Endothelial cell of umbilical vein (primary cell): ENCODE data around the gene ST6GALNAC4. TPM values are rescaled to one million over a fixed set of nuclear protein-coding genes. Genes with fewer than 3 reads are reported as not detected.

Experiments
- BruUV-seq: library from RNA; stranded (reverse); fragments of 400-500 nt; replicated peaks from 2 replicates; lab custom pipeline; 2021; lab: Mats Ljungman, UMichigan
- CTCF ChIA-PET: fragments of 300-600, 350-600 bp; sonication (Branson Sonifier 250); formaldehyde crosslinking; loops from one replicate; lab custom pipeline; 2021; ENCODE audit warnings: antibody characterized with exemption, inconsistent platforms; lab: Charles Lee
- POLR2A ChIA-PET: fragments of 300-600, 350-600 bp; sonication (Branson Sonifier 250); formaldehyde crosslinking; loops from one replicate; lab custom pipeline; 2021; ENCODE audit warnings: antibody characterized with exemption, inconsistent platforms; lab: Charles Lee
- DNase-seq: peaks from one replicate; pipeline ENCODE4 v3.0.0-alpha.2; 2011; ENCODE audit warnings: low read depth, low spot score
- FAIRE-seq: peaks from 2 replicates; lab custom pipeline; 2011; peaks lifted over from hg19 to GRCh38; lab: Jason Lieb, UNC
- H2AFZ ChIP-seq: 2 replicates; pipeline ENCODE4 v1.6.0; 2012; ENCODE audit warnings: low read depth, low read length, control low read depth, inconsistent platforms
- H3K27ac ChIP-seq: 2 replicates; pipeline ENCODE4 v1.5.1; 2011; ENCODE audit warnings: low read depth, mild to moderate bottlenecking, control low read depth, low read length, moderate library complexity; ENCODE audit not compliant: insufficient read depth
- H3K27me3 ChIP-seq, 2 experiments: 2 replicates each; pipeline versions ENCODE4 v1.6.0 to v1.6.1; 2011; ENCODE audit warnings: low read length in 2 of 2, mixed read lengths in 1 of 2; ENCODE audit not compliant: control insufficient read depth in 2 of 2, insufficient read depth in 2 of 2
- H3K36me3 ChIP-seq, 2 experiments: 2 replicates in 1 of 2; 3 replicates in 1 of 2; pipeline ENCODE4 v1.5.1; 2011; ENCODE audit warnings: low read length in 2 of 2, mild to moderate bottlenecking in 1 of 2, moderate library complexity in 1 of 2; ENCODE audit not compliant: control insufficient read depth in 2 of 2, insufficient read depth in 2 of 2; ENCODE audit errors: extremely low read depth in 1 of 2
- H3K4me1 ChIP-seq: 3 replicates; pipeline ENCODE4 v1.5.1; 2011; ENCODE audit warnings: mild to moderate bottlenecking, low read length; ENCODE audit not compliant: control insufficient read depth, insufficient read depth; ENCODE audit errors: extremely low read depth
- H3K4me2 ChIP-seq: 2 replicates; pipeline ENCODE4 v1.6.1; 2011; ENCODE audit warnings: low read length, control low read depth, mixed read lengths; ENCODE audit not compliant: insufficient read depth
- H3K4me3 ChIP-seq, 3 experiments: fragments of 200-600 bp in 1 of 3; sonication (generic), shearing (Covaris generic) in 1 of 3; replicated peaks in 1 of 3; 2 replicates each; pipeline ENCODE4 v1.5.1; 2011 to 2016; ENCODE audit warnings: control low read depth in 3 of 3, low read length in 3 of 3, mild to moderate bottlenecking in 2 of 3, inconsistent platforms in 1 of 3, low read depth in 1 of 3, moderate library complexity in 1 of 3; ENCODE audit not compliant: insufficient read depth in 1 of 3
- H3K79me2 ChIP-seq: 2 replicates; pipeline ENCODE4 v1.6.0; 2012; ENCODE audit warnings: low read length, inconsistent platforms; ENCODE audit not compliant: control insufficient read depth, insufficient read depth
- H3K9ac ChIP-seq: replicated peaks from 2 replicates; pipeline ENCODE3; 2011; ENCODE audit warnings: low read length, control low read depth; ENCODE audit not compliant: insufficient read depth; ENCODE audit errors: extremely low read depth
- H3K9me1 ChIP-seq: replicated peaks from 3 replicates; pipeline ENCODE4 v1.6.0; 2011; ENCODE audit warnings: mild to moderate bottlenecking, low read length; ENCODE audit not compliant: control insufficient read depth, insufficient read depth; ENCODE audit errors: extremely low read depth
- H3K9me3 ChIP-seq: replicated peaks from 2 replicates; pipeline ENCODE4 v1.5.1; 2012; ENCODE audit warnings: low read length, inconsistent platforms; ENCODE audit not compliant: control insufficient read depth, insufficient read depth
- H4K20me1 ChIP-seq: replicated peaks from 2 replicates; pipeline ENCODE3; 2011; ENCODE audit warnings: mild to moderate bottlenecking, low read length; ENCODE audit not compliant: control insufficient read depth, insufficient read depth; ENCODE audit errors: extremely low read depth
- CTCF ChIP-seq, 2 donors: IDR thresholded peaks; 1 replicate in 1 of 2; 2 replicates in 1 of 2; pipeline ENCODE4 v1.5.1; 2011; ENCODE audit warnings: low read length in 2 of 2, mild to moderate bottlenecking in 2 of 2, moderate library complexity in 2 of 2, control low read depth in 1 of 2, inconsistent platforms in 1 of 2, low read depth in 1 of 2; ENCODE audit not compliant: insufficient read depth in 1 of 2; ENCODE audit errors: extremely low read depth in 1 of 2
- EZH2 ChIP-seq: IDR thresholded peaks from 2 replicates; pipeline ENCODE4 v1.6.1; 2012; ENCODE audit warnings: borderline replicate concordance, low read depth, mild to moderate bottlenecking, moderate library complexity, low read length, inconsistent platforms; ENCODE audit not compliant: severe bottlenecking
- FOS ChIP-seq: IDR thresholded peaks from 2 replicates; pipeline ENCODE4 v1.6.1; 2011; ENCODE audit warnings: mild to moderate bottlenecking, low read length, moderate library complexity, borderline replicate concordance; ENCODE audit not compliant: insufficient read depth
- GATA2 ChIP-seq: IDR thresholded peaks from 2 replicates; pipeline ENCODE4 v1.7.0; 2011; ENCODE audit warnings: low read depth, mild to moderate bottlenecking, moderate library complexity, mixed read lengths, low read length; ENCODE audit not compliant: insufficient read length, insufficient read depth
- JUN ChIP-seq: IDR thresholded peaks from 2 replicates; pipeline ENCODE4 v1.6.1; 2011; ENCODE audit warnings: borderline replicate concordance, low read depth; ENCODE audit not compliant: insufficient read length, insufficient read depth
- MAX ChIP-seq: IDR thresholded peaks from 2 replicates; pipeline ENCODE4 v1.6.1; 2011; ENCODE audit not compliant: insufficient read depth, insufficient read length
- MYC ChIP-seq: IDR thresholded peaks from one replicate; pipeline ENCODE4 v1.6.1; 2011; ENCODE audit warnings: mild to moderate bottlenecking, low read depth, low read length
- POLR2A ChIP-seq: IDR thresholded peaks from 2 replicates; pipeline ENCODE4 v1.6.1; 2012; ENCODE audit warnings: low read depth, mild to moderate bottlenecking, control low read depth, low read length
- POLR2AphosphoS5 ChIP-seq: IDR thresholded peaks from 2 replicates; pipeline ENCODE4 v1.6.1; 2012; ENCODE audit warnings: low read depth, mild to moderate bottlenecking, control low read depth, low read length, moderate library complexity; ENCODE audit not compliant: insufficient read depth
- dilution Hi-C: fragments of 300-500 bp; cut with MboI; formaldehyde crosslinking; loops from one replicate; pipeline ENCODE4 v1.15.0; 2019; ENCODE audit warnings: low sequenced_read_pairs; ENCODE audit not compliant: extremely low pct_ligation_motif_present
- intact Hi-C: fragments of 100-400 bp; cut with micrococcal nuclease; formaldehyde crosslinking; loops from one replicate; pipeline ENCODE4 v1.10.0; 2022
- polyA plus RNA-seq, 4 experiments: library from polyadenylated mRNA; depleted of rRNA in 3 of 4; stranded (reverse) in 3 of 4; unstranded in 1 of 4; fragments of >200 nt; gene quantifications; 2 replicates each; pipeline versions ENCODE4 v1.2.1 to v1.2.3, GENCODE V29; 2011 to 2012; ENCODE audit warnings: missing spikeins in 1 of 4
- total RNA-seq: library from RNA; stranded (reverse); gene quantifications from 2 replicates; pipeline ENCODE4 v1.2.3, GENCODE V29; 2021

Gene ST6GALNAC4
- total and polyA plus RNA-seq, 2 donors (not counting 3 experiments of a cell fraction or from before 2014, with no cell fraction given), result 45.9 to 85.3 TPM

GRCh38 chr9:127945338-127945737, 28.5 kb upstream of the ST6GALNAC4 start:
- H3K9me3 ChIP-seq, result no peaks in the 10 kb centered on the region
- TF ChIP-seq GATA2 (no peak), FOS (no peak), MYC (no peak), MAX (no peak), EZH2 (no peak), CTCF (IDR thresholded peaks at IDR 0.05; ENCODE audit: extremely low read depth in 1 of 2, insufficient read depth in 1 of 2, low read depth in 1 of 2, low read length in 2 of 2) (no peak), POLR2A (no peak), JUN (no peak), POLR2AphosphoS5 (no peak)
- no peaks in the 10 kb centered on the region for H3K9me1 ChIP-seq
- H3K4me2 ChIP-seq, result no peak overlapping the region
- dilution Hi-C loops, result no loop called here
- FAIRE-seq (no peak), DNase-seq (no peak)
- H2AFZ ChIP-seq, result no peak overlapping the region
- intact Hi-C loops, result no loop called here
- no peak overlapping the region for H3K27ac ChIP-seq
- H3K4me3 ChIP-seq, result no peak overlapping the region
- H3K79me2 ChIP-seq, result no peaks in the 10 kb centered on the region
- H3K9ac ChIP-seq, result no peak overlapping the region
- BruUV-seq, result no TSS peak
- H3K4me1 ChIP-seq, result no peaks in the 10 kb centered on the region
- H3K27me3 ChIP-seq, result no peaks in the 10 kb centered on the region
- no peaks in the 10 kb centered on the region for H4K20me1 ChIP-seq
- ChIA-PET CTCF (interaction anchor here (6.1 to 6.5 kb wide), 2 partner anchors 33 to 92 kb away, joined by 71 to 203 read pairs; partner anchors contain the start of gene EEIG1), POLR2A (no interaction called here)
- peaks cover 0 to 5% of the 10 kb centered on the region in 2 experiments for H3K36me3 ChIP-seq
